ENCODE measurements around the gene CBX6. TPM values are rescaled to one million over a fixed set of nuclear protein-coding genes. Genes with fewer than 3 reads are reported as not detected.

Gene CBX6
- total and polyA plus RNA-seq, 4 donors, result 14.6 to 79.2 (median 23.3) TPM

DNA sequence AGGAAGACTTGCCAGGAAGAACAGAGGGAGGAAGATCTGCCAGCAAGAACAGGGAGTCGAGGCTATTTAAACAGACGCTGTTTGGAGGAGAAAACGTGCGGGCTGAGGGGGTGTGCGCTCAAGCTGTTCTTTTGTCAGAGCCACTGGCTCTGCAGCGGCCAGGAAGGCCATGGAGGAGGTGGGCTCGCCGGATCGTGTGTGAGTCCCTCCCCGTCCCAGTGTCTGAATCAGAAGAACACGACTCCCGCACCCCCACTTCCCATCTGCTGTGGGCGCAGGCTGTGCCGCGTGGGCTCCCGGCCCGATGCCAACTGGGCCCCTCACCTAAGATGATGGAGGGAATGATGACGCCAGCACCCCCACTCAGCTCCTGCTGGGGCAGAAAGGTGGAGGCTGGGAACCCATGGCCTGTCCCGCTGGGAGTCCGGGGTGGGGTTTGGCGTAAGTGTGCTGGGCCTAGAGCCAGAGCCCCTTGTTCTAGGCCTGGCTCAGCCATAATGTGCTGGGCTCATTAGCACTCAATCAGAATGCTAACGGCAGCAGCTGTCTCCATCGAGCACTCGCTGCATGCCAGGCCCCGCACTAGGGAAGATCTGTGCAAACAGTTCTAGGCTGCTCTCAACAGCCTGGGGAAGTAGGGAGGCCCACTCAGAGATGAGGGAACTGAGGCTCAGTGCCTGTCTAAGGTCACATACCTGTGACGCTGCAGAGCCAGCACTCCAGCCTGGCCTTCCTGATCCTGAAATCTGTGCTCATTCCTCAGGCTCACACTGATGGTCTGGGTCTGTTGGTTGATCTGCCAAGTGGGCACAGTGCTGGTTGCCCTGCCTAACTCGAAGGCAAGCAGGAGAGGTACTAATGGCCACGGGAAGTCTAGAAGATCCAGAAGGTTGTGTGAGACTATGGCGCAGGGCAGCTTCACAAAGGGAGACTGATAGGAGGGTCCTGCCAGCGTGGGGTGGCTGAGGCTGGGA is 39.7 kb downstream of the CBX6 start:
- 75 to 84% methylated on average over 30 of the region's 30 CpGs for WGBS, 2 donors
- no peaks in the 10 kb centered on the region for H3K27me3 ChIP-seq (ENCODE audit: control insufficient read depth in 3 of 3, insufficient read depth in 3 of 3, low read length in 2 of 3)
- DNase-seq (peak; percentile 75 to 86 (median 86)), ATAC-seq (ENCODE audit: insufficient read depth, low FRiP score) (no peak)
- no peak overlapping the region for H3K9ac ChIP-seq (ENCODE audit: insufficient read depth in 1 of 2, low read length in 2 of 2)
- peaks cover 0 to 16% (median 0%) of the 10 kb centered on the region in 5 donors for H3K4me1 ChIP-seq (ENCODE audit: control insufficient read depth in 5 of 5, insufficient read depth in 5 of 5, low read length in 5 of 5)
- no peaks in the 10 kb centered on the region for H3K36me3 ChIP-seq (ENCODE audit: control insufficient read depth in 4 of 4, insufficient read depth in 4 of 4, low read length in 4 of 4)
- no peak overlapping the region for H3K4me3 ChIP-seq
- H3K9me3 ChIP-seq (ENCODE audit: control insufficient read depth in 4 of 4, insufficient read depth in 3 of 4, low read length in 3 of 4), result no peaks in the 10 kb centered on the region
- H3K27ac ChIP-seq (ENCODE audit: low read depth in 1 of 2, low read length in 1 of 2), result no peak overlapping the region
- TF ChIP-seq, protein P1, sequence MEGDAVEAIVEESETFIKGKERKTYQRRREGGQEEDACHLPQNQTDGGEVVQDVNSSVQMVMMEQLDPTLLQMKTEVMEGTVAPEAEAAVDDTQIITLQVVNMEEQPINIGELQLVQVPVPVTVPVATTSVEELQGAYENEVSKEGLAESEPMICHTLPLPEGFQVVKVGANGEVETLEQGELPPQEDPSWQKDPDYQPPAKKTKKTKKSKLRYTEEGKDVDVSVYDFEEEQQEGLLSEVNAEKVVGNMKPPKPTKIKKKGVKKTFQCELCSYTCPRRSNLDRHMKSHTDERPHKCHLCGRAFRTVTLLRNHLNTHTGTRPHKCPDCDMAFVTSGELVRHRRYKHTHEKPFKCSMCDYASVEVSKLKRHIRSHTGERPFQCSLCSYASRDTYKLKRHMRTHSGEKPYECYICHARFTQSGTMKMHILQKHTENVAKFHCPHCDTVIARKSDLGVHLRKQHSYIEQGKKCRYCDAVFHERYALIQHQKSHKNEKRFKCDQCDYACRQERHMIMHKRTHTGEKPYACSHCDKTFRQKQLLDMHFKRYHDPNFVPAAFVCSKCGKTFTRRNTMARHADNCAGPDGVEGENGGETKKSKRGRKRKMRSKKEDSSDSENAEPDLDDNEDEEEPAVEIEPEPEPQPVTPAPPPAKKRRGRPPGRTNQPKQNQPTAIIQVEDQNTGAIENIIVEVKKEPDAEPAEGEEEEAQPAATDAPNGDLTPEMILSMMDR (IDR thresholded peaks at IDR 0.05; ENCODE audit: control extremely low read depth, extremely low read depth), result no peak

DNA sequence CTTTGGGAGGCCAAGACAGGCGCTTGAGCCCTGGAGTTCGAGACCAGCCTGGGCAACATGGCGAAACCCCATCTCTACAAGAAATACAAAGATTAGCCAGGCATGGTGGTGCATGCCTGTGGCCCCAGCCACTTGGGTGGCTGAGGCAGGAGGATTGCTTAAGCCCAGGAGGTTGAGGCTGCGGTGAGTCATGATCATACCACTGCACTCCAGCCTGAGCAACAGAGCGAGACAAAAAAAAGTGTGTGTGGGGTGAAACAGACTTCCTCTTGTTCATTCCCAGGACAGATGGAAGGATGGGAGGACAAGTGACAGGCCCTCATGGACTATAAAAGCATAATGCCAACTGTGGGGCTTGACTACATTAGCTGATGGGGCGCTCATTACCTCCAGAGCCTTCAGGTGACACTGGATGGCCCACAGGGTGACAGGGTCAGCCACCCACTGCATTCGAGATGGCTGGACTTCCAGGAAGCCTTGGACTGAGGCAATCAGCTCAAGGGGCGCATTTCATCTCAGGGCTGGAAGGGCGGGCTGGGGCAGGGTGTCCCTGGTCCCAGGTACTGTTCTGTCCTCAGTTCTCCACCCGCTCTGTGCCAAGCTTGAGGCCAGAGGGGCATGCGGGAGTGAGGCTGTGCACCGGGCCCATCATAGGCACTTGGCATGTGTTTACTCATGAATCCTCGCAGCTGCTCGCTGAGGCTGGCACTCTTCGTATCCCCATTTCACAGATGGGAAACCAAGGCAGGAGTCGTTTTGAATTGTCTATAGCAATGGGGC is 40.7 kb downstream of the CBX6 start:
- WGBS, 2 donors, result 85 to 86% methylated on average over 16 of the region's 16 CpGs
- H3K9me3 ChIP-seq (ENCODE audit: control insufficient read depth in 4 of 4, insufficient read depth in 3 of 4, low read length in 3 of 4), result no peaks in the 10 kb centered on the region
- DNase-seq, result no peak
- no peak overlapping the region for H3K27ac ChIP-seq (ENCODE audit: low read depth in 1 of 2, low read length in 1 of 2)
- ATAC-seq (ENCODE audit: insufficient read depth, low FRiP score), result no peak
- H3K36me3 ChIP-seq (ENCODE audit: control insufficient read depth in 4 of 4, insufficient read depth in 4 of 4, low read length in 4 of 4), result no peaks in the 10 kb centered on the region
- H3K27me3 ChIP-seq (ENCODE audit: control insufficient read depth in 3 of 3, insufficient read depth in 3 of 3, low read length in 2 of 3), result no peaks in the 10 kb centered on the region
- no peak overlapping the region for H3K4me3 ChIP-seq
- no peak overlapping the region for H3K9ac ChIP-seq (ENCODE audit: insufficient read depth in 1 of 2, low read length in 2 of 2)
- TF ChIP-seq, protein P1 (IDR thresholded peaks at IDR 0.05; ENCODE audit: control extremely low read depth, extremely low read depth), result no peak
- H3K4me1 ChIP-seq (ENCODE audit: control insufficient read depth in 5 of 5, insufficient read depth in 5 of 5, low read length in 5 of 5), result peaks cover 0 to 16% (median 0%) of the 10 kb centered on the region in 5 donors

DNA sequence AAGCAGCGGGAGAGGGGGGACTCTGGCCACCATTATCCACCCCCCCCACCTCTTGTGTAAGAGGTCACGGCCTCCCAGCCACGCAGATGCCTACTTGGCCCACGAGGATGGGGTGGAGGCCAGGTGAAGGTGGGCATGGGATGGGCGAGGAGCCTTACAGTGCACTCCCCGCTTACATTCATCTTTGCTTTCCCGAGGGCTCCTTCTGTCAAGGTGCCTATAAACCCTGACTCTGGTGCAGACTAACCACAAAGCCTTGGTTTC is 41.2 kb downstream of the CBX6 start:
- H3K27me3 ChIP-seq (ENCODE audit: control insufficient read depth in 3 of 3, insufficient read depth in 3 of 3, low read length in 2 of 3), result no peaks in the 10 kb centered on the region
- no peaks in the 10 kb centered on the region for H3K36me3 ChIP-seq (ENCODE audit: control insufficient read depth in 4 of 4, insufficient read depth in 4 of 4, low read length in 4 of 4)
- no peaks in the 10 kb centered on the region for H3K9me3 ChIP-seq (ENCODE audit: control insufficient read depth in 4 of 4, insufficient read depth in 3 of 4, low read length in 3 of 4)
- TF ChIP-seq, protein P1 (IDR thresholded peaks at IDR 0.05; ENCODE audit: control extremely low read depth, extremely low read depth), result no peak
- H3K9ac ChIP-seq (ENCODE audit: insufficient read depth in 1 of 2, low read length in 2 of 2), result no peak overlapping the region
- ATAC-seq (ENCODE audit: insufficient read depth, low FRiP score) (no peak), DNase-seq (no peak)
- no peak overlapping the region for H3K4me3 ChIP-seq
- no peak overlapping the region for H3K27ac ChIP-seq (ENCODE audit: low read depth in 1 of 2, low read length in 1 of 2)
- H3K4me1 ChIP-seq (ENCODE audit: control insufficient read depth in 5 of 5, insufficient read depth in 5 of 5, low read length in 5 of 5), result peaks cover 0 to 16% (median 0%) of the 10 kb centered on the region in 5 donors
- WGBS, 2 donors, result 76 to 79% methylated on average over 7 of the region's 7 CpGs
